NCI-H146 treated with DMSO at 0.1 percent for 48 hours (cell line): ENCODE measurements around the gene MRPL9.
"Not testable (repeated sequence)": the region's sequence is repeated elsewhere in the genome, so short reads cannot be mapped to it uniquely, and the experiment has no call there.

Experiments
- DNase-seq: peaks from one replicate; lab custom pipeline; 2025; ENCODE audit not compliant: unreplicated experiment; lab: John Stamatoyannopoulos, UW

Gene MRPL9

DNA sequence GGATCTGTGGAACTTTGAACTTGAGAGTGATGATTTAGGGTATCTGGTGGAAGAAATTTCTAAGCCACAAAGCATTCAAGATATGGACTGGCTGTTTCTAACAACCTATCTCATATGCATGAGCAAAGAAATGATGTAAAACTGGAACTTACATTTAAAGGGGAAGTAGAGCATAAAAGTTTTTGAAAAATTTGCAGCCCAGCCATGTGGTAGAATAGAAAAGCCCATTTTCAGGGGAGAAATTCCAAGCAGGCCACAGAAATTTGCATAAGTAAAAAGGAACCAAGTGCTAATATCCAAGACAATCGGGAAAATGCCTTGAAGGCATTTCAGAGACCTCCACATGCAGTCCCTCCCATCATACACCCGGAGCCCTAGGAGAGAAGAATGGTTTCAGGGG lies 26.3 kb downstream of the MRPL9 start:
- DNase-seq = no peak

DNA sequence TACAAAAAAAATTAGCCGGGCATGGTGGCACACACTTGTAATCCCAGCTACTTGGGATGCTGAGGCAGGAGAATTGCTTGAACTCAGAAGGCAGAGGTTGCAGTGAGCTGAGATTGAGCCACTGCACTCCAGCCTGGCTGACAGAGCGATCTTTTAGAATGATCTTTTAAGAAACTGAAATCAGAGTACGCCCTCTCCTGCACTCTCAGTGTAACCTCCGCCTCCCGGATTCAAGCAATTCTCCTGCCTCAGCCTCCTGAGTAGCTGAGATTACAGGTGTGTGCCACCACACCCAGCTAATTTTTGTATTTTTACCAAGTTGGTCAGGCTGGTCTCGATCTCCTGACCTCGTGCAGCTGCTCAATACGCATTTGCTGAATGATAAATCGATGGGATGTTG lies 29.3 kb downstream of the MRPL9 start:
- not testable (repeated sequence) for DNase-seq

DNA sequence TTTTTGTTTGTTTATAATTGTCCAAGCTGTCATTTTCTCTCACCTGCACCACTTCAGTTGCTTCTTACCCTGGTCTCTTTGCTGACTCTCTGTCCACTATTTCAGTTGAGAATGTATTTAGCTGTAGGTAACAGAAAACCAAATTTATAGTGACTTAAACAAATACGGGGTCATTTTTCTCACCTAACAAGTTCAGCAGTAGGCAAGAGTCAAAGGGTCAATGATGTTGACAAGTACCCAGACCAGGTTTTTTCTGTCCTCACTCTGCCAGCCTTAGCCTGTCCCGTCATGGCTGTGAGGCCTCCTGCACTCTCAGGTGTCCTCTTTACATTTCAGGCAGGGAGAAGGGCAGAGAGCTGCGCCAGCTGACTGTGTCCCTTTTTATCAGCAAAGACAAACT lies 30.2 kb downstream of the MRPL9 start:
- no peak for DNase-seq

DNA sequence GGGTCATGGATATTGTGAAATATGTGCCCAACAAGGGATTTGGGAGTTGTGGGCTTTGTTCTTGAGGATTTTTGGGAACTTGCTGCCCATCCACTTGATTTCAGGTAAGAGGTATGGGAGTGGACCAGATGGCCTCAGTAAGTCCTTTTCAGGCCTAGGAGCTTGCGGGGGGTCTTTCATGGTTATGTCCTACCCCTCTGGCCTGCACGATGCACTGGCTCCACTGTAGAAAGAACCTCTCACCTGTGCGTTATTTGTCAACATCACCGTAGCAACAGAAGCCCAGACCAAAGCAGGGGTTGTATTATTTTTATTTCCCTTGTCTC lies 33.4 kb downstream of the MRPL9 start:
- no peak for DNase-seq

DNA sequence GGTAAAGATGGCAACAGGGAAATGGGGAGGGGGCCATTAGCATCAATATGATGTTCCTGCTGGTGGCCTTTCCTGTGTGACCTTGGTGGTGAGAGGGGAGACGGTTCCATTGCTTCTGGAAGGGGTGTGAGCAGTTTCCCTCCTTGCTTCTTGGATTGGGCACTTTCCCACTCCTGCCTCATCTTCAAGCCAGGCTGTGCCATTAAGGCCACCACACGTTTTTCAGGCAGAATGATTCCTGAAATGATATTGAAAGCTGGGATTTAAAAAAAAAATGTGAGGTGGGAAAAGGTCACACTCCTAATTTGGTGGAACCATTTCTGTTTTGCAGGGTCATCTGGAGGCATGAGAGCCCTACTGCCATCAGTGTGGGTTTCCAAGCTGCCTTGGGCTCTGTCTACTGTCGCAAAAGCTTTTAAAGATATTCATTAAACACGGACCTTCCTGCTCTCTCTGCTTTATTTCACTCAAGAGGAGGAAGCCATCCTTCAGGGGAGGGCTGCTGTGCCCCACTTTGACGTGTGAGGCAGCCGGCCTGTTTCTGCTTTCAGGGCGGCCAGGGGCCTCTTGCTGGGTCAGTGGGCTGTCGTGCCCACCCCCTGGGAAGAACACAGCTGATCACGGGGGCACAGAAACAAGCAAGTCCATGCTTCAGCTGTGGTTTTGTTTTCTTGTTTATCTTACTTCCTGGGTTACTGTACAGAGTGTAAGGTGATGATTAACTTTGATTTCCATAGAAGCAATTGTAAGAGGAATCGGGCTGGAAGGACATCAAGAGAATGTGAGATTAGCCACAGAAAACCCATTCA lies 33.9 kb downstream of the MRPL9 start:
- no peak for DNase-seq

DNA sequence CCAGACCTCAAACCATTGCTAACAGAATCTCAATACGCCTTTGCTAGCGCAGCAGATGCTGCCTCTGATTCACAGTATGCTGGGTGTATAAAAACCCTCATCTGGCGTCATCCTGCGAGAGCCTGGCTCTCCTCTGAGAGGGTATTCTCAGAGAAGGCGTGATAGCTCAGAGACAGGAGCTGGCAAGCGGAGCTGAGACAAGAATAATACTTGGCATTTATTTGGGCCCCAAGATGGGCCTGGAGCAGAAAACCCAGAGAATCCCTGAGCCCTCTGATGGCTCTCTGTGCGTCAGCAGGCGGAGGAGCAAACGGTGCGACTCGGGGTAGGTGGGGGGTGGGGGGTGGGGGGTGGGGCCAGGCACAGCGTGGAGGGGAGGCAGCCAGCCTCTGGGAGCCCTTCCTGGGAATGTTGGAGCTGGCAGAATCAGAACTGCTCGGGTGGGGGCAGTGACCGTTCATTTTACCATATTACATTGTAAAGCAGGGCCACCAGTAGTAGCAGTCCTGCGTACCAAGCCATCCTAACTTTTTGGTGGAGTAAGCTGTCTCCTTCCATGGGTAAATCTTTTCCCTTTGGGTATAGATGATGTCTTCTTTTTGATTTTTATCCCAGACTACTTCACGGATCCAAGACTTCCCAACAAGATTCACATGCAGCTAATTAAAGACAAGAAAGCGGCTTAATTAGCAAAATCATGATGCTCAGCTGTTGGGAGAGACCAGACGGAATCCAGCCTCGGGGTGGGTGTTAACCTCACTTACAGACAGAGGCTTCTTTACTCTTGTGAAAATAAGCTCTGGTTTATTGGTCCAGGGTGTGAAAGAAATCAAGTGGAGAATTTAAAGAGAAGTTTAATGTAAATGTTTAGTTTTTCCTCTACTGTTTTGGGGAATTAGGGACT lies 34.9 kb downstream of the MRPL9 start:
- no peak for DNase-seq

DNA sequence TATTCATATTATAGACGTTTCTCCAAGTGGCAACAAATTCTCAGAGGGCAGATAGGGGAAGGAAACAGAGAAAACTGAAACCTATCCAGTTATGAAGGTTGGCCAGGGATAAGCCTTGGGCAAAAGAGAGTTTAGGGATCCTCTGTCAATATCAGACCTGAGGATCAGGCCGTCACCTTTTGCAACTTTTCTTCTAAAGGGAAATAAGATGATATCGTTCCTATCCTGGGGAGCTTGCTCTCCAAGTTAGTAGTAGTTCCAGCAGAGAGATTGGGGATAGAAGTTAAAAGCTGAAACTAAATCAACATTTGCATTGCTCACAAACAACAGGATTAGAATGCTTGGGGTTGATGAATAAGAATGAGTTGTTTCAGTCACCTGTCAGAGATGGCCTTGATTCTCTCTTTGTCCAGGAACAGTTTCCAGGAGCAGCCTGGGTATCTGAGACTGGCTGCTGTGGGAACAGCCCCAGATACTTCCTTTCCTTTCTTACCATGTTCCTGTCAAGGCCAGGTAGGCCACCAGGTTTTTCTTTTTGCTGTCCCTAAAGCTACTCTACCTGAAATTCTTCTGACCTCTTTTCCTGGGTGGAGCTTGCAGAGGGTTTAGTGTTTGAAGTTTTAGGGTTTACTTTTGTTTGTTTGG lies 39.4 kb downstream of the MRPL9 start:
- DNase-seq = no peak

DNA sequence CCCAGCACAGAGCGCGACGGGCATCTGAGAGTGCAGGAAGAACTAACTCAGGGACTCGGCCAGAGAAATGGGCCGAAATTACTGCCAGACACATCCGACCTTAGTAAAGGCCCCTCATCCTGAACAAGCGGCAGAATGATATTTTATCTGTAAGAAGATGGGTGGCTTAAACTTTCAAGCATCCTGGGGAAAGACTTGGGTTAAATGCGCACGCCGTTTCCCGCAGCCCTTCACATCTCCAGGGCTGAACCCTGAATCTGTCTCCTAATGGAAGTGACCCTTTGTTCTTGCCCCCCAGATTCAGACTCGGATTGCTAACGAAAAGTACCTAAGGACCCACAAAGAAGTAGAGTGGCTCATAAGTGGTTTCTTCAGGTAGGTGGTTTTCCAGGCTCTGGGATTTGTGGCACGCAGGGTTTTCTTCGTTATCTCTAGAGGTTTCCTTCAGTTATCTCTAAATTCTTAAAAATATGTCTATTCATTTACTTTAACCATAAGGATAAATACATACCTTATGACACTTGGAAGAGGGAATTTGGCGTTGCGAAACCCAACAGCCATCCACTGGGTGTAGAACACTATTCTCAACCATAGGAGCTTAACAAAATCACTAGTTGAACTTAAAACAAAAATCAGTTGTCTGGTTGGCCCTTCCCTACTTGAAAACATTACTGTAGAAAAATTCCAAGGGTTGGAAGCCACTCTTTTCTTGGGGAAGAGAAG lies 41.3 kb downstream of the MRPL9 start:
- no peak for DNase-seq

DNA sequence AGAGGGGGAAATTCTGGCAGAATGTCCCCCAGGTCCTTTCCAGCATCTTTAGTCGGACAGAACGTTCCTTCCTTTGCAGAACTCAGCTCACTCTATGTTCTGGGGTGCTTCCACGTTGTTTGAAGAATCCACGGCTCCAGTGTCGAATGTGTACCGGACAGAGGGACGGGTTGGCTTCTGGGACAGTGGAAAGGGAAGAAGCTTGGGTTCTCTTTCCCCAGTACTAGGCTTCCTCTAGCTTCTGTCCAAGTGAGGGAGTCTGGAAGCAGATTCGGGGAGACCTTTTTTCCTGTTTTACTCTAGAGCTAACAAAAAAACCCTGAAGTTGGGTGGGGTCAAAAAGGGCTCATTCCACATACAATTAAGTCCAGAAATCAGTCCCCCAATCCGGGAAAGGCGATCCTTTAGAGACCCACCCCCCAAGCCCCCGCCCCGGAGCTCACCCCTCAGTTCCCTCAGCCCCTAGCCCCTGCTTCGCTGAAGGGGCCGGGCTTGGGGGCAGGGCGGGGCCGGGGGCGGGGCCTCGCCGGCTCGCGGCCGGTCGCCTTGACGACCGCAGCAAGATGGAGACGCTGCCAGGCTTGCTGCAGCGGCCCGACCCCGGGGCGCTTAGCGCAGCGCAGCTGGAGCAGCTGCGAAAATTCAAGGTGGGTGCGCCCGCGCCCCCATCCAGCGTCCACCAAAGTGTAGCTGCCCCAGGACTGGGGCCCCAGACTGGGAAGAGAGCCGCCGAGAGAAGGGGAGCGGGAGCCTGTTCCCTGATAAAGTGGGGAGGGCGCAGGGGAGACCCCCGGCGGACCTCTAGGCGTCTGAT lies 42.1 kb downstream of the MRPL9 start, which contains the start of gene RIIAD1:
TSS of gene RIIAD1 (plus strand) at position 549 of the 814 bp plus-strand sequence. CDS start at position 564, 15 bp downstream.
- DNase-seq = peak; percentile 6

DNA sequence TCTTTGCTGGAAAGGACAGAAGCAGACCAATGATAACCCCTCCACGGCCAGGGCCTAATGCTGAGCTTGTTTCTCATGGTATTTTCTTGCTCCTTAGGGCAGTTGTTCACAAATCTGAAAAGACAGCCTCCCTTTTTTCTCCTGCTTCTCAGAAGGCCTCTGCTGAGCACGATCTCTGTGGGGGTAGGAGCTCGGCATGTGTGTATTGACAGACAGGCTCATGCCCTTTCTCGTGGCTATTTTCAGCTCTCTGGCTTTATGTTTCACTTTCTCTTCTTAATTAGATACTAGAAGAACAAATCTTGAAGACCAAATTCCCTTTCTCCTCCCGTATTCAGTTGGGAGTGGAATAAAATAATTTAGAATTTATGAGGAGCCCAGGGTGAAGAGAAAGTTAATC lies 42.7 kb downstream of the MRPL9 start:
- DNase-seq = no peak

DNA sequence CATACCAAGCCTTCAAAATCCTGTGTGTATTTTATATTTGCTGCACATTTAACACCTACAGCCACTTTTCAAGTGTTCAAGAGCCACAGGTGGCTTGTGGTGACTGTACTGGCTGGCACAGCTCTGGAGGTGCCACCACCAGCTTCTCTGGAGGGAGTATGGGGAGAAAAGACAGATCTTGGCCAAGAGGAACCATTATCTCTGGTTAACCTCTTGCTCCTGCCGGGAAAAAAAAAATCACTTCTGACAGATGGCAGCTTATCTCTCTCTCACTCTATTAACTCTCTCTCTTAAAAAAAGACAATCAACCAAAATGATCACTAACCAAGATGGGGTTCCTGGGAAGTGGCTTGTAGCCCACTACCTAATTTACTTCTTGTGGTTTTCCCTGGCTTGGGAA lies 43.2 kb downstream of the MRPL9 start:
- no peak for DNase-seq

DNA sequence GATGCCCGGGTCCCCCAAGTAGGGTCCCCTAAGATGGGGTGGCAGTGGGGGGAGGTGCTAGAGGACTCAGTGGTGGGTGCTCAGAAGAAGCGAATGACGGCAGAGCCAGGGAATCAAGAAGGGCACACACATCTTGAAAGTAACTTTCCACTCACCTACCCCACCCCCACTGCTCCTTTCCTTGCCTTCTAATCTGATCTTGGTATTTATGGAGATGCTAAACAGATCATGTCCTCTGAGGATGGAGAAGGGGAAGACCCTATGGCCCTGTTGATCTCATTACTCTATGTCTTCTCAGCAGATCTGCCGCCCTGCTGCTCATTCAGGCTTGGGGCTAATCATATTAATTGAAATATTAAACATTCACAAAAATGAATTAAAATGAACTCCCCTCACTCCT lies 44.6 kb downstream of the MRPL9 start:
- no peak for DNase-seq

DNA sequence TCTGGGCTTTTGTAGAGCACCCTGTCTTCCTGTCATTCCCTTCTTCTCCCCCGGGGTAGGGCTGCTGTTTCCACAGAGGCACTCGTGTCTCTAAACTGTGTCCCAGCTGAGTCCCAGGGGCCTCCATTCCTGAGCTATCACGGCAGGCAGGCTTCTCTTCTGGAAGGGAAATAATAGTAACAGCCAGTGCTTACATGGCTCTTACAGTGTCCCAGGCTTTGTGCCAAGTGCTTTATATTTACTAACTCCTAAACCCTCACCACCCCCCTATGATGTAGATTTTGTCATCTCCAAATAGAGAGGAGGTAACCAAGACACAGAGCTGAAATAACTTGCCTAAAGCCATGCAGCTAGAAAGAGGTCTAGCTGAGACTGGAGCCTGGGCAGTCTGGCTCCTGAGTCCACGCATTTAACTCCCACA lies 45.3 kb downstream of the MRPL9 start:
- DNase-seq = no peak

DNA sequence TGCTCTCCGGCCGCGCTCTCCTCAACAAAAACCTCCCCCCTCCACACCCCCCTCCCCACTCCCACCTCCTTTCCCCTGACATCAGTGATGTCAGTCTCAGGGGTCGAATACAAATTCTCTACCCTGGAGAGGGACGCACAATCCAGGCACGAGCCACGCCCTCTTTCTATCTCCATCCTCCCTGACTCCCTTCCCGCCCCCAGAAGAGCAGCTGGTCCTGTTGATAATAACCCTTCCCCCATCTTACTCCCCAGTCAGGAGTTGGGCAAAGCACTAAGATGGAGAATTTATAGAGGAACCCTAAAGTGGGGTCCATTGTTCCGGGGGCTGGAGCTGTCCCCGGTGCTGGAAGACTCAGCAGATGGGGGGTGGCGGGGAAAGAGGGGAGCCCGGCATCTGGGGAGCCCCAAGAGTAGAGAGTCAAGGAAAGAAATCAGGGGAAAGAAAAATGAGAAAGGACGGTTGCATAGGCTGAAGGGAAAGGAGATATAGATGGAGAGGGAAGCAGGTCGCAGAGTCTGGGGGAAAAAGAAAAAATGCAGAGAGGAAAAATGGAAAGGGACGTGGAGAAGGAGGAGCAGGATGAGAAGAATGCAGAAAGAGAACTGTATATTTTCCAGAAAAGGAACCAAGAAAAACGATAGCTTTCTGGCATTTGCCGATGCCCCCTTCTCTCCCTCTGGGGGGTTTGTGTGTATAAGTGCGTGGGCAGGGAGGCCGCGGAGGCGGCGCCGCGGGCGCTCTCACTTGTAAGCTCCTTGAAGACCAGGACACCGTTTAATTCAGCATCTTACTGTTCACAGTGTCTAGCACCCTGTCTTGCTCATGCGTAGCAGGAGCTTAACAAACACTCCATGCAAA lies 46.3 kb downstream of the MRPL9 start, which contains the start of gene CELF3:
TSS of gene CELF3 (minus strand) at position 33 of the 861 bp plus-strand sequence. CDS start 783 bp downstream, outside the sequence.
- DNase-seq = peak; percentile 94

DNA sequence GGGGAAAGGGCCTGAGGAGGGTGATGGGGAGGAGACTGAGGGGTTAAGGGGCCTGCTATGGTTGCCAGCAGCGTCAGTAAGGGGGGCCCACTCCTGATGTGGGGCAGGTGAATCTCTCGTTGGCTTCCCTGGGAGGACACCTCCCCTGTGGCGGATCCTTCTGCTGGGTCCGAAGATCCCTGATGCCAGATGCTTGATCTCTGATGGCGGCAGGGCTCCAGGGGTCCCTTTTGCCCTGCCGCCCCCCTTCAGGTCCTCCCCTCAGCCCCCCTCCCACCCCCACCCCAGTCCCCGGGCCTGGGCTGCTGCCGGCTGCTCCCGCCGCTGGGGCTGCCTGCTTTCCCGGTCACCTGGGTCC lies 46.9 kb downstream of the MRPL9 start:
- DNase-seq = no peak

DNA sequence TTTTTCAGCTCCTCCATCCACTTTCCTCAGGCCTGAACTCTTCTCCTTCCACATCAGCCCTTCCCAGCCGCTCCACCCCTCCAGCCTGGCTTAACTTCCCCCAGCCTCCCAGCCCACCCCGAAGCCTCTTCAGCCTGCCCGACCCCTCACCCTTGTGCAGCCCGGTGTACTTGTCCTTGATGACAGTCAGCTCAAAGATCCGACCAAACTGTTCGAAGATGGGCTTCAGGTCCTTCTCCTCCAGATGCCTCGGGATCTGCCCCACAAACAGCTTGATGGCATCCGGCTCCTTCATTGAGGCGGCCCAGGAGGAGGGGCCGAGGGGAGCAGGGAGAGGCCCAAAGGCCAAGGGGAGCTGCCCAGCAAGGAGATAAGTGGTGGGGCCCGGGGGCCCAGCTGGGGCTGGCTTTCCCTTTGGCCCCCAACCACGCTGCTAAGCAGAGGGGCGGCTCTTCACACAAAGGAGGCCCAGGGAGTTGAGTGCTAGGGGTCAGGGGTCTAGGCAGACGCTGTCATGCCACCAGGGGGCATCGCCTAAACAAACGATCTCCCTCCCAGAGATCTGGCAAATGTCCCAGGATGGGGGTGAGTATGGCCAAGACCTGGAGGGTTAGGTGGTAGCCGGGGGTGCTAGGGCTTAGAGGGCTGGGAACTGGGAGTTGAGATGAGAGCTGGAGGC lies 47.4 kb downstream of the MRPL9 start:
- peak; percentile 61 for DNase-seq

DNA sequence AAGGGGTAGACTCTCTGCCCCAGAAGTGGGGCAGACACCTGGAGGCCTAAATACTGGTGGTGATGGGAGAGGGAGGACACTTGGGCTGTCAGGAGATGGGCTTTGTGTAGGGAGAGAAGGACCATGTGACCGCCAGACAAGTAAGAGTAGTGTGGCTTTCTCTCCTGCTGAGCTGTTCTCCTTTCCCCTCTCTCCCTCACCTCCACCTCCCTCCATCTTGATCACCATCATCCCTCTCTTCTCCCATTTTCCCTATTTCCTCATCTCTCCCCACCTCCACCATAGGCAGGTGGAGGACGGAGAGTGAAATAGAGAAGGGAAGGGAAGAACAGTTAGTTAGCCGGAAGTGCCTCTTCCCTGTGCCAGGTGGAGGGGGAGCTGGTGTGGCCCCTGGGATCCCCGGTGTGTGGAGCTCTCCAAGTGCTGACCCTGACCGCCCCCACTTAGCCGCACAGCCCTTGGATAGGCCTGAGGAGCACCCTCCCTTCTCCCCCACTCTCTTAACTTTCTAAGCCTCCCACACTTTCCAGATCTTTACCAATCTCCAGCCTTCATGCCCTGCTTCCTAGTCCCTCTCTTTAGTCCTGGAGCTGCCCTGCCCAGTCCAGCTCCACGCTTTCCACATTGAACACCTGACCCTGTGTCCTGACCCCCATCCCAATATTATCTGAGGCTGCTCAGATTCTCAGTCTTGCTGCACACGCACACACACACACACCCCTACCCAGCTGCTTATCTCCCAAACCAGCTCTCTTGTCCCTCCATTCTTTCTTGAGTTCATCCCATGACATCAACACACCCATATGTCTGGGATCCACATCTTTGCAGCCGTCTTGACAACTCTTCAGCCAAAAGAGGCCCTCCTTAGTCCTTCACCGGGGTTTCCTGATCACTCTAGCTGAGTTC lies 48.2 kb downstream of the MRPL9 start:
- no peak for DNase-seq

DNA sequence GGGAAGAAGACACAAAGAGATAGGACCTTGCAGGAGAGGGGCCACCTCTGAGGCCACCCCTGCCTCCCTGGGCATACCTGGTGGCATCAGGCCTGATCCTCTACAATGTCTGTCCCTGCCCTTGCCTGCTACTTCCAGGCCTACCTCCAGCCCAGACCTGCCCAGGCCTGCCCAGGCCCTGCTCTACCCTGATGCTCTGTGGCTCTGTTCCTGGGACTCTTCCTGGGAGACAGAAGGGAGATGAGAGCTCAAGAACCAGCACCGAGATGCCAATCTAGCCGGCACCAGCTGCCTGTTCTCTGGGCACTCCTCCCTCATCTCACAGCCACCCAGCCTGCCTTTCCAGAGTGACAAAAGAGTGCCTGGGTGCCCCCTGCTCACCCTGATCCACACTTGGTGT lies 49.4 kb downstream of the MRPL9 start:
- DNase-seq = no peak
